GM23338 (cell line): ENCODE measurements around the gene FMO1.

ENCODE experiments used
- CREB1 ChIP-seq: fragments of 250-450 bp; sonication (Bioruptor Pico); IDR thresholded peaks from 2 replicates; pipeline ENCODE4 v1.5.0; 2020; ENCODE audit warnings: low read depth, mild to moderate bottlenecking, moderate library complexity
- ETS1 ChIP-seq: IDR thresholded peaks from 2 replicates; pipeline ENCODE4 v1.6.1; 2016; ENCODE audit warnings: antibody characterized with exemption
- EZH2 ChIP-seq: fragments of 200-600 bp; sonication (generic); IDR thresholded peaks from one replicate; pipeline ENCODE4 v1.8.0; 2017; ENCODE audit warnings: antibody characterized with exemption, mild to moderate bottlenecking, low read depth; ENCODE audit not compliant: unreplicated experiment
- EZH2phosphoT487 ChIP-seq: fragments of 200-600 bp; sonication (generic); IDR thresholded peaks from one replicate; pipeline ENCODE4 v1.8.1; 2018; ENCODE audit warnings: antibody characterized with exemption; ENCODE audit not compliant: unreplicated experiment
- JUNB ChIP-seq: IDR thresholded peaks from one replicate; pipeline ENCODE4 v1.6.1; 2016; ENCODE audit warnings: antibody characterized with exemption; ENCODE audit not compliant: unreplicated experiment
- POLR2AphosphoS5 ChIP-seq: IDR thresholded peaks from 2 replicates; pipeline ENCODE4 v1.6.1; 2016; ENCODE audit warnings: antibody characterized with exemption, low read depth
- STAT1 ChIP-seq: IDR thresholded peaks from one replicate; pipeline ENCODE4 v1.6.1; 2016; ENCODE audit warnings: antibody characterized with exemption; ENCODE audit not compliant: unreplicated experiment
- ZNF114 ChIP-seq: fragments of 250-450 bp; sonication (Bioruptor Pico); IDR thresholded peaks from 2 replicates; pipeline ENCODE4 v1.5.0; 2020; ENCODE audit warnings: mild to moderate bottlenecking, moderate library complexity
- ZNF462 ChIP-seq: fragments of 250-450 bp; sonication (Bioruptor Pico); IDR thresholded peaks from 2 replicates; pipeline ENCODE4 v1.5.0; 2020; ENCODE audit warnings: mild to moderate bottlenecking, moderate library complexity
- TF ChIP-seq, protein P1 (sequence below), 2 experiments: fragments of 200-600 bp in 1 of 2; sonication (generic) in 1 of 2; conservative IDR thresholded peaks; 2 replicates each; pipeline versions ENCODE4 v1.5.1 to v1.6.1; 2016 to 2017; ENCODE audit warnings: antibody characterized with exemption in 2 of 2, low read depth in 2 of 2, mild to moderate bottlenecking in 2 of 2, moderate library complexity in 1 of 2
- TF ChIP-seq, protein P2 (sequence below): IDR thresholded peaks from one replicate; pipeline ENCODE4 v1.6.1; 2018; ENCODE audit warnings: antibody characterized with exemption; ENCODE audit not compliant: unreplicated experiment

- no peak for TF ChIP-seq EZH2phosphoT487
- TF ChIP-seq, protein P1, sequence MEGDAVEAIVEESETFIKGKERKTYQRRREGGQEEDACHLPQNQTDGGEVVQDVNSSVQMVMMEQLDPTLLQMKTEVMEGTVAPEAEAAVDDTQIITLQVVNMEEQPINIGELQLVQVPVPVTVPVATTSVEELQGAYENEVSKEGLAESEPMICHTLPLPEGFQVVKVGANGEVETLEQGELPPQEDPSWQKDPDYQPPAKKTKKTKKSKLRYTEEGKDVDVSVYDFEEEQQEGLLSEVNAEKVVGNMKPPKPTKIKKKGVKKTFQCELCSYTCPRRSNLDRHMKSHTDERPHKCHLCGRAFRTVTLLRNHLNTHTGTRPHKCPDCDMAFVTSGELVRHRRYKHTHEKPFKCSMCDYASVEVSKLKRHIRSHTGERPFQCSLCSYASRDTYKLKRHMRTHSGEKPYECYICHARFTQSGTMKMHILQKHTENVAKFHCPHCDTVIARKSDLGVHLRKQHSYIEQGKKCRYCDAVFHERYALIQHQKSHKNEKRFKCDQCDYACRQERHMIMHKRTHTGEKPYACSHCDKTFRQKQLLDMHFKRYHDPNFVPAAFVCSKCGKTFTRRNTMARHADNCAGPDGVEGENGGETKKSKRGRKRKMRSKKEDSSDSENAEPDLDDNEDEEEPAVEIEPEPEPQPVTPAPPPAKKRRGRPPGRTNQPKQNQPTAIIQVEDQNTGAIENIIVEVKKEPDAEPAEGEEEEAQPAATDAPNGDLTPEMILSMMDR (conservative IDR thresholded peaks at IDR 0.05; ENCODE audit: low read depth in 2 of 2): no peak
- TF ChIP-seq EZH2: no peak
- TF ChIP-seq, protein P2, sequence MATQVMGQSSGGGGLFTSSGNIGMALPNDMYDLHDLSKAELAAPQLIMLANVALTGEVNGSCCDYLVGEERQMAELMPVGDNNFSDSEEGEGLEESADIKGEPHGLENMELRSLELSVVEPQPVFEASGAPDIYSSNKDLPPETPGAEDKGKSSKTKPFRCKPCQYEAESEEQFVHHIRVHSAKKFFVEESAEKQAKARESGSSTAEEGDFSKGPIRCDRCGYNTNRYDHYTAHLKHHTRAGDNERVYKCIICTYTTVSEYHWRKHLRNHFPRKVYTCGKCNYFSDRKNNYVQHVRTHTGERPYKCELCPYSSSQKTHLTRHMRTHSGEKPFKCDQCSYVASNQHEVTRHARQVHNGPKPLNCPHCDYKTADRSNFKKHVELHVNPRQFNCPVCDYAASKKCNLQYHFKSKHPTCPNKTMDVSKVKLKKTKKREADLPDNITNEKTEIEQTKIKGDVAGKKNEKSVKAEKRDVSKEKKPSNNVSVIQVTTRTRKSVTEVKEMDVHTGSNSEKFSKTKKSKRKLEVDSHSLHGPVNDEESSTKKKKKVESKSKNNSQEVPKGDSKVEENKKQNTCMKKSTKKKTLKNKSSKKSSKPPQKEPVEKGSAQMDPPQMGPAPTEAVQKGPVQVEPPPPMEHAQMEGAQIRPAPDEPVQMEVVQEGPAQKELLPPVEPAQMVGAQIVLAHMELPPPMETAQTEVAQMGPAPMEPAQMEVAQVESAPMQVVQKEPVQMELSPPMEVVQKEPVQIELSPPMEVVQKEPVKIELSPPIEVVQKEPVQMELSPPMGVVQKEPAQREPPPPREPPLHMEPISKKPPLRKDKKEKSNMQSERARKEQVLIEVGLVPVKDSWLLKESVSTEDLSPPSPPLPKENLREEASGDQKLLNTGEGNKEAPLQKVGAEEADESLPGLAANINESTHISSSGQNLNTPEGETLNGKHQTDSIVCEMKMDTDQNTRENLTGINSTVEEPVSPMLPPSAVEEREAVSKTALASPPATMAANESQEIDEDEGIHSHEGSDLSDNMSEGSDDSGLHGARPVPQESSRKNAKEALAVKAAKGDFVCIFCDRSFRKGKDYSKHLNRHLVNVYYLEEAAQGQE: no peak
- no peak for TF ChIP-seq ETS1
- TF ChIP-seq POLR2AphosphoS5: no peak
- TF ChIP-seq JUNB: no peak
- no peak for TF ChIP-seq STAT1
- no peak for TF ChIP-seq CREB1 (CRISPR knock-in tag)
- no peak for TF ChIP-seq ZNF462
- TF ChIP-seq ZNF114: no peak
Measured at GRCh38 chr1:171231326-171231725, 17.0 kb upstream of the FMO1 start.
